ENCODE data around the gene GGN.
"Not testable (repeated sequence)": the region's sequence is repeated elsewhere in the genome, so short reads cannot be mapped to it uniquely, and the experiment has no call there.

Gene GGN

GRCh38 chr19:38411898-38412297, 24.1 kb upstream of the GGN start:
- FAIRE-seq; DNase-seq (ENCODE audit: insufficient read length, low spot score): not testable (repeated sequence)

- DNase-seq (ENCODE audit: insufficient read length, low spot score) (no peak), FAIRE-seq (peak; percentile 26)
These were observed 23.3 kb upstream of the GGN start for GRCh38 chr19:38411041-38411712.

GRCh38 chr19:38410407-38410806, 22.6 kb upstream of the GGN start:
- not testable (repeated sequence) for DNase-seq (ENCODE audit: insufficient read length, low spot score); FAIRE-seq

GRCh38 chr19:38409631-38410133, 21.8 kb upstream of the GGN start:
- FAIRE-seq = no peak
- DNase-seq (ENCODE audit: insufficient read length, low spot score) = no peak

- FAIRE-seq = no peak
These were observed 17.4 kb upstream of the GGN start for GRCh38 chr19:38405276-38405675.

GRCh38 chr19:38404858-38405257, 17.0 kb upstream of the GGN start:
- no peak for FAIRE-seq
- no peak for DNase-seq (ENCODE audit: insufficient read length, low spot score)

More at GRCh38 chr19:38405276-38405675, 17.4 kb upstream of the GGN start:
- no peak for DNase-seq (ENCODE audit: insufficient read length, low spot score)

- FAIRE-seq = peak; percentile 80
- peak; percentile 98 for DNase-seq (ENCODE audit: insufficient read length, low spot score)
These were observed 15.3 kb upstream of the GGN start, which contains the start of gene FAM98C for GRCh38 chr19:38402967-38403674. Gene FAM98C (plus strand): TSS chr19:38403093. CDS start chr19:38403154, 61 bp downstream.

GRCh38 chr19:38402623-38402966, 14.8 kb upstream of the GGN start:
- DNase-seq (ENCODE audit: insufficient read length, low spot score) (no peak), FAIRE-seq (no peak)

- DNase-seq (ENCODE audit: insufficient read length, low spot score) (no peak), FAIRE-seq (no peak)
These were observed 13.3 kb upstream of the GGN start for GRCh38 chr19:38401148-38401547.

- DNase-seq (ENCODE audit: insufficient read length, low spot score) (no peak), FAIRE-seq (no peak)
These were observed 12.5 kb upstream of the GGN start for GRCh38 chr19:38400361-38400760.

- DNase-seq (ENCODE audit: insufficient read length, low spot score) (no peak), FAIRE-seq (no peak)
These were observed 11.7 kb upstream of the GGN start for GRCh38 chr19:38399537-38399936.

- DNase-seq (ENCODE audit: insufficient read length, low spot score) (no peak), FAIRE-seq (no peak)
These were observed 11.2 kb upstream of the GGN start for GRCh38 chr19:38399081-38399480.

GRCh38 chr19:38395381-38396114, 7.7 kb upstream of the GGN start:
- no peak for FAIRE-seq

GRCh38 chr19:38394488-38394887, 6.7 kb upstream of the GGN start:
- DNase-seq (ENCODE audit: insufficient read length, low spot score) = no peak
- FAIRE-seq = no peak

More at GRCh38 chr19:38395381-38396114, 7.7 kb upstream of the GGN start:
- DNase-seq (ENCODE audit: insufficient read length, low spot score) = no peak

- DNase-seq (ENCODE audit: insufficient read length, low spot score) (no peak), FAIRE-seq (peak; percentile 36)
These were observed 5.0 kb upstream of the GGN start for GRCh38 chr19:38392707-38393308.

GRCh38 chr19:38391911-38392464, 4.2 kb upstream of the GGN start:
- FAIRE-seq = no peak

GRCh38 chr19:38389957-38390924, 2.4 kb upstream of the GGN start:
- FAIRE-seq (peak; percentile 48), DNase-seq (ENCODE audit: insufficient read length, low spot score) (no peak)

More at GRCh38 chr19:38391911-38392464, 4.2 kb upstream of the GGN start:
- no peak for DNase-seq (ENCODE audit: insufficient read length, low spot score)

- no peak for FAIRE-seq
- DNase-seq (ENCODE audit: insufficient read length, low spot score) = peak; percentile 81
These were observed 1.5 kb upstream of the GGN start for GRCh38 chr19:38389101-38389925.
